H1 (cell line): Measurements from ENCODE around the gene RAP1A. TPM values are rescaled to one million over a fixed set of nuclear protein-coding genes. Genes with fewer than 3 reads are reported as not detected.

Experiments
- CTCF ChIA-PET: fragments of 300-600 bp; sonication (Branson Sonifier 250); formaldehyde crosslinking; loops from one replicate; lab custom pipeline; 2021; ENCODE audit not compliant: partially characterized antibody; lab: Charles Lee
- POLR2A ChIA-PET: fragments of 300-600 bp; sonication (Branson Sonifier 250); formaldehyde crosslinking; loops from one replicate; lab custom pipeline; 2021; ENCODE audit warnings: inconsistent platforms; ENCODE audit not compliant: partially characterized antibody; lab: Charles Lee
- DNase-seq, 2 experiments: peaks; one replicate each; pipeline versions ENCODE4 v3.0.0 to v3.0.0-alpha.2; 2010 to 2022; ENCODE audit warnings: low spot score in 2 of 2, low read depth in 1 of 2, mixed read lengths in 1 of 2
- FAIRE-seq: peaks from 2 replicates; lab custom pipeline; 2011; peaks lifted over from hg19 to GRCh38; lab: Jason Lieb, UNC
- H2AFZ ChIP-seq: 2 replicates; pipeline ENCODE4 v1.8.1; 2012; ENCODE audit warnings: low read length, inconsistent platforms
- H2AK5ac ChIP-seq: 2 replicates; pipeline ENCODE4 v1.6.1; 2013; ENCODE audit warnings: low read depth, low read length
- H2BK120ac ChIP-seq: replicated peaks from 2 replicates; pipeline ENCODE3; 2013; ENCODE audit warnings: low read depth, low read length, inconsistent platforms
- H2BK12ac ChIP-seq: 2 replicates; pipeline ENCODE4 v1.6.1; 2013; ENCODE audit warnings: low read depth, low read length
- H2BK15ac ChIP-seq: 2 replicates; pipeline ENCODE4 v1.6.1; 2013; ENCODE audit warnings: low read length
- H2BK20ac ChIP-seq: 2 replicates; pipeline ENCODE4 v1.6.1; 2013; ENCODE audit warnings: low read length
- H2BK5ac ChIP-seq: 2 replicates; pipeline ENCODE4 v1.6.1; 2013; ENCODE audit warnings: low read depth, low read length
- H3K14ac ChIP-seq: 2 replicates; pipeline ENCODE4 v1.6.1; 2013; ENCODE audit warnings: inconsistent platforms; ENCODE audit not compliant: insufficient read length
- H3K18ac ChIP-seq: 2 replicates; pipeline ENCODE4 v1.6.1; 2013; ENCODE audit warnings: low read length; ENCODE audit errors: extremely low read depth
- H3K23ac ChIP-seq: 2 replicates; pipeline ENCODE4 v1.6.1; 2013; ENCODE audit warnings: inconsistent platforms; ENCODE audit not compliant: insufficient read length
- H3K23me2 ChIP-seq: 2 replicates; pipeline ENCODE4 v1.6.1; 2013; ENCODE audit warnings: low read depth, low read length
- H3K27ac ChIP-seq: 2 replicates; pipeline ENCODE4 v1.6.1; 2011; ENCODE audit warnings: low read depth, low read length, inconsistent platforms
- H3K27me3 ChIP-seq, 4 experiments: replicated peaks in 1 of 4; 1 replicate in 1 of 4; 2 replicates in 3 of 4; pipeline versions ENCODE4 v1.6.1 to v1.8.1; 2011 to 2013; ENCODE audit warnings: low read length in 3 of 4, mild to moderate bottlenecking in 3 of 4, inconsistent platforms in 2 of 4, mixed read lengths in 2 of 4, moderate library complexity in 1 of 4; ENCODE audit not compliant: control insufficient read depth in 3 of 4, insufficient read depth in 3 of 4; ENCODE audit errors: extremely low read depth in 1 of 4
- H3K36me3 ChIP-seq, 4 experiments: 2 replicates each; pipeline versions ENCODE4 v1.6.1 to v1.8.1; 2011 to 2013; ENCODE audit warnings: mild to moderate bottlenecking in 4 of 4, low read length in 3 of 4, moderate library complexity in 2 of 4, control low read depth in 1 of 4, inconsistent platforms in 1 of 4; ENCODE audit not compliant: insufficient read depth in 4 of 4, control insufficient read depth in 2 of 4
- H3K4ac ChIP-seq: replicated peaks from 2 replicates; pipeline ENCODE3; 2013; ENCODE audit warnings: low read length, low read depth, mixed read lengths, inconsistent platforms; ENCODE audit not compliant: insufficient read length
- H3K4me1 ChIP-seq, 4 experiments: replicated peaks in 1 of 4; 1 replicate in 1 of 4; 2 replicates in 3 of 4; pipeline versions ENCODE4 v1.6.1 to v1.8.1; 2011 to 2013; ENCODE audit warnings: low read length in 3 of 4, inconsistent platforms in 2 of 4, mixed read lengths in 1 of 4; ENCODE audit not compliant: insufficient read depth in 4 of 4, control insufficient read depth in 3 of 4
- H3K4me2 ChIP-seq, 2 experiments: 2 replicates each; pipeline versions ENCODE4 v1.6.1 to v1.8.1; 2011 to 2013; ENCODE audit warnings: low read depth in 2 of 2, low read length in 2 of 2, control low read depth in 1 of 2, inconsistent platforms in 1 of 2, mild to moderate bottlenecking in 1 of 2; ENCODE audit not compliant: insufficient read depth in 1 of 2
- H3K4me3 ChIP-seq, 4 experiments: fragments of 200-600, 300-600 bp in 1 of 4; sonication (generic), shearing (Covaris generic), sonication (Bioruptor Twin) in 1 of 4; 2 replicates each; pipeline versions ENCODE4 v1.5.1 to v1.8.1; 2011 to 2016; ENCODE audit warnings: low read length in 4 of 4, low read depth in 3 of 4, control low read depth in 2 of 4, inconsistent platforms in 2 of 4, mild to moderate bottlenecking in 2 of 4, mixed read lengths in 1 of 4, moderate library complexity in 1 of 4; ENCODE audit not compliant: insufficient read depth in 2 of 4; ENCODE audit errors: extremely low read depth in 1 of 4
- H3K56ac ChIP-seq: replicated peaks from 2 replicates; pipeline ENCODE3; 2013; ENCODE audit warnings: low read depth, mild to moderate bottlenecking, mixed read lengths, low read length, inconsistent platforms; ENCODE audit not compliant: insufficient read length
- H3K79me1 ChIP-seq: 2 replicates; pipeline ENCODE4 v1.6.1; 2013; ENCODE audit warnings: low read depth, low read length, control low read depth
- H3K79me2 ChIP-seq, 2 experiments: 2 replicates each; pipeline versions ENCODE4 v1.6.1 to v1.8.1; 2012 to 2013; ENCODE audit warnings: low read length in 2 of 2, mild to moderate bottlenecking in 2 of 2, inconsistent platforms in 1 of 2; ENCODE audit not compliant: insufficient read depth in 2 of 2, control insufficient read depth in 1 of 2
- H3K9ac ChIP-seq, 4 experiments: replicated peaks in 1 of 4; 1 replicate in 1 of 4; 2 replicates in 3 of 4; pipeline versions ENCODE4 v1.6.1 to v1.8.1; 2011 to 2013; ENCODE audit warnings: low read depth in 3 of 4, low read length in 3 of 4, control low read depth in 2 of 4, mild to moderate bottlenecking in 2 of 4, moderate library complexity in 2 of 4, inconsistent platforms in 1 of 4; ENCODE audit errors: extremely low read depth in 1 of 4
- H3K9me3 ChIP-seq, 2 experiments: 2 replicates each; pipeline versions ENCODE4 v1.6.1 to v1.8.1; 2012 to 2013; ENCODE audit warnings: mild to moderate bottlenecking in 2 of 2, moderate library complexity in 2 of 2, control low read depth in 1 of 2, inconsistent platforms in 1 of 2, low read depth in 1 of 2, low read length in 1 of 2, mixed read lengths in 1 of 2; ENCODE audit not compliant: insufficient read depth in 2 of 2
- H4K20me1 ChIP-seq, 2 experiments: replicated peaks in 1 of 2; 2 replicates each; pipeline versions ENCODE3 to v1.8.1; 2011 to 2013; ENCODE audit warnings: inconsistent platforms in 2 of 2, low read length in 2 of 2, mild to moderate bottlenecking in 1 of 2; ENCODE audit not compliant: insufficient read depth in 2 of 2, control insufficient read depth in 1 of 2
- H4K5ac ChIP-seq: 2 replicates; pipeline ENCODE4 v1.6.1; 2013; ENCODE audit warnings: low read length, low read depth, mixed read lengths, inconsistent platforms; ENCODE audit not compliant: insufficient read length
- H4K8ac ChIP-seq: 2 replicates; pipeline ENCODE4 v1.8.0; 2013; ENCODE audit warnings: mild to moderate bottlenecking, moderate library complexity, low read length, inconsistent platforms; ENCODE audit not compliant: insufficient read depth; ENCODE audit errors: extremely low read depth
- H4K91ac ChIP-seq: replicated peaks from 2 replicates; pipeline ENCODE3; 2013; ENCODE audit warnings: low read length, mixed read lengths, inconsistent platforms; ENCODE audit not compliant: insufficient read length
- BACH1 ChIP-seq: IDR thresholded peaks from 2 replicates; pipeline ENCODE4 v1.6.1; 2012; ENCODE audit warnings: low read length, improper control_type of control experiment
- FOSL1 ChIP-seq: IDR thresholded peaks from 2 replicates; pipeline ENCODE4 v1.6.1; 2011; ENCODE audit warnings: mild to moderate bottlenecking, low read depth, low read length, moderate library complexity; ENCODE audit not compliant: insufficient read depth
- KDM5A ChIP-seq: fragments of 200-600 bp; IDR thresholded peaks from 2 replicates; pipeline ENCODE4 v1.7.1; 2012; ENCODE audit warnings: mild to moderate bottlenecking, low read length, inconsistent platforms, mixed read lengths
- PHF8 ChIP-seq: fragments of 200-600 bp; sonication (generic); conservative IDR thresholded peaks from 2 replicates; pipeline ENCODE4 v1.7.1; 2012; ENCODE audit warnings: low read depth, mild to moderate bottlenecking, inconsistent platforms, low read length, moderate library complexity
- POU5F1 ChIP-seq: IDR thresholded peaks from 2 replicates; pipeline ENCODE4 v1.6.1; 2011; ENCODE audit warnings: low read depth, mild to moderate bottlenecking, low read length, moderate library complexity
- TAF7 ChIP-seq: optimal IDR thresholded peaks from 2 replicates; pipeline ENCODE3; 2011; ENCODE audit warnings: low read depth, mild to moderate bottlenecking, inconsistent platforms, low read length, moderate library complexity, borderline replicate concordance
- WGBS, 2 experiments: shearing (Covaris generic) in 1 of 2; methylation state at CpG; one replicate each; pipeline versions ENCODE4 v1.1.6 to v1.1.7; 2013 to 2015; ENCODE audit warnings: low lambda C conversion rate in 2 of 2, mixed read lengths in 2 of 2, inconsistent platforms in 1 of 2, low coverage in 1 of 2, missing lambda C conversion rate in 1 of 2; ENCODE audit not compliant: insufficient replicate concordance in 2 of 2, insufficient coverage in 1 of 2, insufficient read length in 1 of 2; ENCODE audit errors: extremely low coverage in 1 of 2, missing lambda C conversion rate in 1 of 2; 5-methylcytosine and 5-hydroxymethylcytosine counted together
- polyA plus RNA-seq, 7 experiments: library from polyadenylated mRNA; depleted of rRNA in 3 of 7; stranded (reverse) in 5 of 7; unstranded in 2 of 7; fragments of >200 nt in 5 of 7; fragments of 200-250 nt in 2 of 7; gene quantifications; 1 replicate in 5 of 7; 2 replicates in 1 of 7; 4 replicates in 1 of 7; pipeline versions ENCODE4 v1.2.1 to v1.2.3, GENCODE V29; 2011 to 2013; ENCODE audit warnings: missing spikeins in 2 of 7, mixed read lengths in 2 of 7
- total RNA-seq: library from RNA; stranded (reverse); fragmentation: NEBNext Ultra II Directional; extraction: Animal tissue kit (Norgen Biotek cat#: 25700); gene quantifications from 2 replicates; pipeline ENCODE4 v1.2.1, GENCODE V29; 2021

RAP1A gene
- total and polyA plus RNA-seq, 2 of the 8 experiments (the other 6 are each of a cell fraction or from before 2014, with no cell fraction given): 10.9 to 35.8 TPM

GRCh38 chr1:111600886-111601386, 18.7 kb upstream of the RAP1A start:
- ChIA-PET POLR2A (no interaction called here), CTCF (no interaction called here)
- no peak overlapping the region for H3K56ac ChIP-seq
- H2BK12ac ChIP-seq: no peak overlapping the region
- no peak overlapping the region for H3K4ac ChIP-seq
- H3K36me3 ChIP-seq: no peaks in the 10 kb centered on the region
- H2BK20ac ChIP-seq: no peak overlapping the region
- H4K5ac ChIP-seq: no peak overlapping the region
- H3K9ac ChIP-seq: no peak overlapping the region
- no peaks in the 10 kb centered on the region; a peak in 1 of 4 replicates for H3K79me2 ChIP-seq
- H4K20me1 ChIP-seq: no peaks in the 10 kb centered on the region
- H2AFZ ChIP-seq: no peak overlapping the region
- no peak overlapping the region for H3K27ac ChIP-seq
- H3K23ac ChIP-seq: no peak overlapping the region
- H3K4me2 ChIP-seq: no peak overlapping the region
- no peak overlapping the region for H4K8ac ChIP-seq
- H2AK5ac ChIP-seq: no peak overlapping the region
- no peaks in the 10 kb centered on the region for H3K23me2 ChIP-seq
- FAIRE-seq (no peak), DNase-seq (no peak)
- H3K4me3 ChIP-seq: no peak overlapping the region
- H2BK15ac ChIP-seq: no peak overlapping the region
- no peak overlapping the region for H4K91ac ChIP-seq
- no peaks in the 10 kb centered on the region for H3K79me1 ChIP-seq
- H3K18ac ChIP-seq: no peak overlapping the region
- H3K9me3 ChIP-seq: no peaks in the 10 kb centered on the region
- no peak overlapping the region for H3K14ac ChIP-seq
- no peak overlapping the region for H2BK120ac ChIP-seq
- H3K27me3 ChIP-seq: no peaks in the 10 kb centered on the region
- WGBS, 2 experiments: 76% methylated on average over 6 of the region's 6 CpGs; no CpG with 5 or more reads in 1 of the 2 experiments
- H2BK5ac ChIP-seq: no peak overlapping the region
- no peaks in the 10 kb centered on the region for H3K4me1 ChIP-seq
- TF ChIP-seq KDM5A (no peak), TAF7 (no peak), PHF8 (no peak), FOSL1 (no peak), BACH1 (no peak), POU5F1 (no peak)
